Left cardiac atrium (tissue), 4 donors: ENCODE results near the gene MEIOB. TPM values are rescaled to one million over a fixed set of nuclear protein-coding genes. Genes with fewer than 3 reads are reported as not detected.
A peak's percentile ranks its signal among the peaks of the same experiment; 100 is the strongest.

Experiments used
- ATAC-seq, 2 donors: fragments of 200-7000 bp; cut with Tn5 transposase; one replicate each; pipeline ENCODE4 v1.9.1; 2020; ENCODE audit warnings: mild to moderate bottlenecking in 2 of 2, moderate library complexity in 2 of 2
- DNase-seq: peaks from one replicate; pipeline ENCODE4 v3.0.0-alpha.2; 2020
- intact Hi-C, 2 donors: fragments of 100-400 bp; cut with DNase I; formaldehyde crosslinking; loops; one replicate each; pipeline versions ENCODE4 v1.14.1 to v1.15.1; 2022 to 2023
- total RNA-seq, 2 donors: library from RNA; stranded (reverse); fragmentation: NEBNext Ultra II Directional; extraction: Animal tissue kit (Norgen Biotek cat#: 25700); gene quantifications; one replicate each; pipeline ENCODE4 v1.2.1, GENCODE V29; 2021
- donor health status: DM: no; HTN: yes; CAD: no.
- donor health status: DM: no; HTN: yes; CAD: no; lungs with severe emphysema.
- donor health status: DM: yes; HTN: yes; CAD: no.
- donor health status: Dilated cardiomyopathy.

The MEIOB gene
- total RNA-seq, 2 donors from 2014 or later = 0.18 to 0.21 TPM

DNA sequence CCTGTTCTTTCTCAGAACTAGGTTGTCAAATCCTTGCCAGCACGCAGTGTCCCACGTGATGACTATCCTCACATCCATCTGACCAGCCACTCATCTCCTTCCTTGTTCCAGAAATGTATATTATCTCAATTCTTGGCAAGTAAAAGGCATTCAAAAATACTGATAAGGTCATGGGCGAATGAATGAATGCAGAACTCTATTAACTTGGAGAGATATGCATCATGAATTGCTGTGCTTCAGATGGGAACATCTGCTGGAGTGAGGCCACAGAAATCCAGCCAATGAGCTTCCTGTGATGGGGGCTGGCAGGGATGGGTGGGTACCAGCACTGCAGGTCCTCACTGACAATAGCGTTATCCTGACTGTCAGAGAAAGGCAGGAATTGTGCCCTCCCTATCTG is 26.0 kb downstream of the MEIOB start:
- no peak for DNase-seq
- no peak for ATAC-seq
- intact Hi-C loops = no loop called here

DNA sequence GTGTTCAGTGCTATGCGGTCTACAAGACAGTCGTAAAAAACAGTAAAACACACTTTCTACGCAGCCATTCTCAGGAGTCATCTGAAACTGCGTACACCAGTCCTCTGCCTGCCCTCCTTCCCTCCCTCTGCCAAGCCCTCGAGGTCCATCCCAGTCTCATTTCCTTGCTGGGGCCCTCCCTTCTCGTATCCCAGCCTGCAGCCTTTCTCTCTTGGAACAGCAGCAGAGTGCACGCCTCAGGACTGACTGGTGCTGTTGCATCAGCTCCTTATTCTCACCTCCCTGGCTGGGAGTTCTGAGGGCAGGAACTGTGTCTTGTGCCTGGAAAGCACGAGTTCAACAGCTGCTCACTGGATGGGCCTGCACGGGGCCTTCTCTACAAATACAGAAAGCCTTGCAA is 32.4 kb downstream of the MEIOB start:
- no peak for ATAC-seq
- intact Hi-C loops = no loop called here
- DNase-seq = no peak

GRCh38 chr16:1834096-1834495 is 37.9 kb downstream of the MEIOB start:
- ATAC-seq = no peak
- intact Hi-C loops = no loop called here
- DNase-seq = no peak

GRCh38 chr16:1832838-1833454 is 39.0 kb downstream of the MEIOB start:
- ATAC-seq (no peak), DNase-seq (no peak)
- intact Hi-C loops = no loop called here

DNA sequence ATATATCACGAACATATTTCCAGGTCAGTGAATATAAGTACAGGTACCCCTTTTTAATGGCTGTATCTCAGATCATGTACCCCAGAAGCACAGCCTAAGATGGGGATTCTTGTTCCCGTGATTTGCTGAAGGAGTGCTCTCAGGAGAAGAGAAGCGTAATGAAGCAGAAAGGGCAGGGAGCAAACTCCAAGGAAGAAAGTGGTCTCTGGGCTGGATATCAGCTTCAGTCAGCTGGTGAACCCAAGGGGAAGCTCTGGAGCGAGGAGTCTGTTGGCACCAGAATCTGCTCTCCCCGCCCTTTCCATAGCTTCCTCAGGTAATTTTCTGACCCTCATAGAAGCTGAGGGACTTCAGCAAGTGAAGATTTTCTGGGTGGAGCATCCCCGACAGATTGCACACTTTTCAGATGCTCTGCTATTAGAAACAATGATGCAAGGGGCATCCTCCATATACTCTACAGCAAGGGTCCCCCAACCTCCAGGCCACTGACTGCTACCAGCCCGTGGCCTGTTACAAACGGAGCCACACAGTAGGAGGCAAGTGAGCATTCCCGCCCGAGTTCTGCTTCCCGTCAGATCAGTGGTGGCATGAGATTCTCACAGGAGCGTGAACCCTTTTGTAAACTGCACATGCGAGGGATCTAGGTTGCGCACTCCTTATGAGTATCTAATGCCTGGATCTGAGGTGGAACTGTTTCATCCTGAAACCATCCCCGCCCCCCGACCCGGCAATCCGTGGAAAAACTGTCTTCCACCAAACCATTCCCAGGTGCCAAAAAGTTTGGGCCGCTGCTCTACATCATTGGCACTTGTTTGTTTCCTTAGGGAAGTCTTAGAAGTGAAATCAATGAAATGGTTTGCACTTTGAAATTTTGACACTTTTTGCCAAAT is 40.5 kb downstream of the MEIOB start:
- intact Hi-C loops = no loop called here
- no peak for DNase-seq
- no peak for ATAC-seq

GRCh38 chr16:1830213-1830612 is 41.8 kb downstream of the MEIOB start:
- ATAC-seq (no peak), DNase-seq (no peak)
- intact Hi-C loops = no loop called here

GRCh38 chr16:1828645-1829410 is 43.1 kb downstream of the MEIOB start:
- no peak for DNase-seq
- intact Hi-C loops = no loop called here

DNA sequence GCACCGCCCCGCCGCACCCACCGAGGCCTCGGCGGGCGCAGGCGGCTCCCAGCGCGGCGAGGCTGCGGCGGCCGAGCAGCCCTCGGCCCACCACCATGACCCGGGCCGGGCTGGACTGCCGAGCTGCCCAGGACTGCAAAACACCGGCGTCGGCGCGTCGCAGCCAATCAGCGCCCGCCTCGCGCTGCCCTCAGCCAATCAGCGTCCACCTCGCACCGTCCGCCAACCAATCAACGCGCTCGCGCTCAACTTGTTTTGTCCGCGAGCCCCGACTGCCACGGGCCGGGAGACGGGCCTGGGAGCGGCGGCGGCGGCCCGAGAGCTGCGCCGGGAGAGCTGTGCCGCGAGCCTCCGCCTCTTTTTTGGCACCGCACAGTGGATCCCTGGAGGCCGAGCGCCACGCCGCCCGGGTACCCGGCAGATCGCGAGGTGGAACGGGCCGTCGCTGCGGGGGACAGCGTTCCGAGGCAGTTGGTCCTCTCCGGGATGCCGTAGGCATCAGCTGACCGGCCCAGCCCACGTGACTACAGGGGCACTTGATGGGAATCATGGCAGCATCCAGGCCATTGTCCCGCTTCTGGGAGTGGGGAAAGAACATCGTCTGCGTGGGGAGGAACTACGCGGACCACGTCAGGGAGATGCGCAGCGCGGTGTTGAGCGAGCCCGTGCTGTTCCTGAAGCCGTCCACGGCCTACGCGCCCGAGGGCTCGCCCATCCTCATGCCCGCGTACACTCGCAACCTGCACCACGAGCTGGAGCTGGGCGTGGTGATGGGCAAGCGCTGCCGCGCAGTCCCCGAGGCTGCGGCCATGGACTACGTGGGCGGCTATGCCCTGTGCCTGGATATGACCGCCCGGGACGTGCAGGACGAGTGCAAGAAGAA is 45.0 kb downstream of the MEIOB start, which contains the start of the genes FAHD1 and HAGH:
Gene FAHD1, plus strand, starts transcription at position 516 of the 883 bp plus-strand sequence. Its CDS starts 33 bp downstream, at position 549.
Gene HAGH, minus strand, starts transcription at position 135 of the 883 bp plus-strand sequence. Its CDS starts 38 bp downstream, at position 97.
- intact Hi-C loops = no loop called here
- ATAC-seq (peak; percentile 96 to 97), DNase-seq (peak; percentile 94)

More at GRCh38 chr16:1828645-1829410, 43.1 kb downstream of the MEIOB start:
- no peak for ATAC-seq

- ATAC-seq (peak; percentile 18 to 20), DNase-seq (peak; percentile 62)
- intact Hi-C loops = no loop called here
Observed at GRCh38 chr16:1825864-1826690, 45.9 kb downstream of the MEIOB start.

- no peak for DNase-seq
- ATAC-seq = no peak
- intact Hi-C loops = no loop called here
Observed at GRCh38 chr16:1825381-1825863, 46.5 kb downstream of the MEIOB start.

- no peak for ATAC-seq
- intact Hi-C loops = no loop called here
- DNase-seq = no peak
Observed at GRCh38 chr16:1823821-1824220, 48.1 kb downstream of the MEIOB start.

DNA sequence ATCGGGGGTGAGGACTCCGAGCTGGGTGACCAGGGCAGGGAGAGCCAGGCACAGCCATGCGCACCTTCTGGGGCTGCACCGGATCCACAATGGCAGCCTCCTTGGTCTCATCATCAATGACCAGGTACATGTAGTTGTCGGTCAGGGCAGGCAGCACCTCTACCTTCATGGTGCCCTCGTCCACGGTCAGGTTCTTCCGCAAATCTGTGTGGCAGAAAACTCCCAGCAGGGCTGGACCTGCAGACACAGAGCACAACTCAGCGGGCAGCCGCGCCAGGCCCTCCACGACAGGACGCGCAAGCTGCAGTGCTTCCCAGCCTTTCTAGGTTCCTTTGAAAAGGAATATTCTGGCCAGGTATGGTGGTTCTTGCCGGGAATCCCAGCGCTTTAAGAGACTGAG is 49.2 kb downstream of the MEIOB start:
- DNase-seq = no peak
- no peak for ATAC-seq
- intact Hi-C loops = no loop called here

DNA sequence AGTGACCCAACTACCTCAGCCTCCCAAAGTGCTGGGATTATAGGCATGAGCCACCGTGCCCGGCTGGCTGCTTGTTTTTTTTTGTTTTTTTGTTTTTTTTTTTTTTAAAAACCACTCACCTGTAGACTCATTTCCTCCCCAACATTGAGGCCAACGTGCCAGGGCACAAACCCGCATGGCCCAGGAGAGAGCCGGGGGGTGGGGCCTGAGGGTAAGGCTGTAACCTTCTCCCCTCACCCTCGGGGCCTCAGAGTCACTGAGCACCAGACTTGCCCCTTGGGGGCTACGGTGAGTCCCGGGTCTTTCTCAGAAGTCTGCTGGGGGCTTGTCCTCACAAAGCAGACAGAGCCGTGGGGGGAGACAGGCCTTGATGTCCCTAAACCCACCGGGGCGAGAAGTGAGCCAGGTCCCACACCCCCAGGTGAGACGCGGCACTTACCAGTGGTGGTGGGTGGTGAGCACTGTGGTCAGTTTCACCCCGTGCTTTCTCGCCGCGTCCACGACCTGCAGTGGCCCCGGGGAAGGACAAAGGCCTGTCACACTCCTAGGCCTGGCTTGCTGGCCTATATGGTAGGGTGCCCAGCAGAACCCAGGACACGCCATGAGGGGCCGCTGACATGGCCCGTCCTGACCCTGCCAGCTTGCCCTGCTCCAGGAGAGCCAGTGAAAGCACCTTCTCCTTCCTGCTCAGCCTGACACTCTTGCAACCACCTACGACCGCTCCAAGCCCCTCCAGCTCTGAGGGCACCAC is 49.9 kb downstream of the MEIOB start:
- intact Hi-C loops = no loop called here
- ATAC-seq (no peak), DNase-seq (no peak)

DNA sequence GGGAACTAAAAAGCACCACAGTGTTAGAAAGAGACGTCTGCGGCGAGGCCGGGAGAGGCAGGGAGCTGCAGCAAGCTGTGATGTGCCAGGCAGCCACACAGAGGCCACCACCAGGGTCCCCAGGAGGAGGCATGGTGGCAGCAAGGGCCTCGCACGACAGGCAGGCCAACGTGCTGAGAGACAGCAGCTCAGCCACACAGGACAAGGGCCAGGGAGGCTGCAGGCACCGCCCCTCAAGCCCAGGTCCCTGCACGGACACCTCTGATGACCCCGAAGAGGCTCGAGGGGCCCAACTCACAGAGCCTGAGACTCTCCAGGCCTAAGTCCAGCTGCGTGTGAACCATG is 51.0 kb downstream of the MEIOB start:
- no peak for ATAC-seq
- DNase-seq = no peak
- intact Hi-C loops = no loop called here

GRCh38 chr16:1820096-1820945 is 51.6 kb downstream of the MEIOB start:
- no peak for ATAC-seq
- intact Hi-C loops = no loop called here
- DNase-seq = no peak

GRCh38 chr16:1819611-1820010 is 52.4 kb downstream of the MEIOB start:
- ATAC-seq (no peak), DNase-seq (no peak)
- intact Hi-C loops = no loop called here
